Caco-2 (cell line): ENCODE results near the gene SELENOI. TPM values are rescaled to one million over a fixed set of nuclear protein-coding genes. Genes with fewer than 3 reads are reported as not detected.

Experiments
- BruUV-seq: library from RNA; stranded (reverse); fragments of 400-500 nt; replicated peaks from 2 replicates; lab custom pipeline; 2021; lab: Mats Ljungman, UMichigan
- CTCF ChIA-PET: fragments of 300-600 bp; sonication (Branson Sonifier 250); formaldehyde crosslinking; loops from one replicate; lab custom pipeline; 2022; ENCODE audit warnings: antibody characterized with exemption; lab: Charles Lee
- POLR2A ChIA-PET: fragments of 300-600 bp; sonication (Branson Sonifier 250); formaldehyde crosslinking; loops from one replicate; lab custom pipeline; 2022; ENCODE audit warnings: antibody characterized with exemption; lab: Charles Lee
- DNase-seq, 2 experiments: peaks; one replicate each; pipeline versions ENCODE4 v3.0.0 to v3.0.0-alpha.2; 2020 to 2022
- H3K27me3 ChIP-seq: replicated peaks from 2 replicates; pipeline ENCODE4 v1.6.0; 2011; ENCODE audit warnings: low read length; ENCODE audit not compliant: control insufficient read depth, insufficient read depth
- H3K36me3 ChIP-seq: 2 replicates; pipeline ENCODE4 v1.5.1; 2011; ENCODE audit warnings: low read length; ENCODE audit not compliant: control insufficient read depth, insufficient read depth
- H3K4me1 ChIP-seq: fragments of 250-450 bp; sonication (Bioruptor Pico); 2 replicates; pipeline ENCODE4 v1.5.1; 2020; ENCODE audit warnings: mild to moderate bottlenecking
- H3K4me3 ChIP-seq: 2 replicates; pipeline ENCODE4 v1.5.1; 2011; ENCODE audit warnings: low read depth, mild to moderate bottlenecking, control low read depth, low read length
- H3K9me3 ChIP-seq: fragments of 250-450 bp; sonication (Bioruptor Pico); 2 replicates; pipeline ENCODE4 v1.5.1; 2020; ENCODE audit warnings: mild to moderate bottlenecking, moderate library complexity
- H3K27ac Mint-ChIP-seq: one replicate; pipeline ENCODE4 v1.8.0; 2022; ENCODE audit warnings: mixed read lengths; ENCODE audit not compliant: unreplicated experiment
- H3K27me3 Mint-ChIP-seq: one replicate; pipeline ENCODE4 v1.8.0; 2022; ENCODE audit warnings: mixed read lengths; ENCODE audit not compliant: insufficient read depth, unreplicated experiment
- H3K36me3 Mint-ChIP-seq: one replicate; pipeline ENCODE4 v1.8.0; 2022; ENCODE audit warnings: mild to moderate bottlenecking, mixed read lengths; ENCODE audit not compliant: insufficient read depth, unreplicated experiment
- H3K4me1 Mint-ChIP-seq: one replicate; pipeline ENCODE4 v1.8.0; 2022; ENCODE audit warnings: low read depth, mixed read lengths; ENCODE audit not compliant: unreplicated experiment
- H3K4me3 Mint-ChIP-seq: one replicate; pipeline ENCODE4 v1.8.0; 2022; ENCODE audit warnings: mild to moderate bottlenecking, moderate library complexity, mixed read lengths; ENCODE audit not compliant: unreplicated experiment
- H3K9me3 Mint-ChIP-seq: one replicate; pipeline ENCODE4 v1.8.0; 2022; ENCODE audit warnings: mixed read lengths; ENCODE audit not compliant: unreplicated experiment
- intact Hi-C: fragments of 100-400 bp; cut with micrococcal nuclease; formaldehyde crosslinking; loops from one replicate; pipeline ENCODE4 v1.10.0; 2022; ENCODE audit not compliant: unreplicated experiment
- total RNA-seq: library from RNA; stranded (reverse); gene quantifications from 2 replicates; pipeline ENCODE4 v1.2.3, GENCODE V29; 2022
- TF ChIP-seq, protein P1 (sequence below), 2 experiments: fragments of 200-600 bp in 1 of 2; IDR thresholded peaks; 1 replicate in 1 of 2; 2 replicates in 1 of 2; pipeline versions ENCODE4 v1.5.1 to v1.8.0; 2011 to 2022; ENCODE audit warnings: antibody characterized with exemption in 1 of 2, control low read depth in 1 of 2, inconsistent platforms in 1 of 2, low read depth in 1 of 2, low read length in 1 of 2, mild to moderate bottlenecking in 1 of 2, moderate library complexity in 1 of 2; ENCODE audit not compliant: insufficient read depth in 1 of 2, severe bottlenecking in 1 of 2, unreplicated experiment in 1 of 2

SELENOI gene
- total RNA-seq, 1 experiment from 2014 or later: 68.9 TPM

- no TSS peak for BruUV-seq
- Mint-ChIP-seq H3K36me3 (peaks cover 59% of the 10 kb centered on the region), H3K27ac (no peak overlapping the region), H3K4me3 (no peak overlapping the region), H3K27me3 (no peaks in the 10 kb centered on the region), H3K4me1 (peaks cover 21% of the 10 kb centered on the region), H3K9me3 (no peaks in the 10 kb centered on the region)
- Histone ChIP-seq H3K9me3 (no peaks in the 10 kb centered on the region), H3K36me3 (peaks cover 3% of the 10 kb centered on the region), H3K27me3 (no peaks in the 10 kb centered on the region), H3K4me1 (peaks cover 6% of the 10 kb centered on the region; the same call in 1 of the 2 replicates), H3K4me3 (no peak overlapping the region)
- TF ChIP-seq, protein P1, sequence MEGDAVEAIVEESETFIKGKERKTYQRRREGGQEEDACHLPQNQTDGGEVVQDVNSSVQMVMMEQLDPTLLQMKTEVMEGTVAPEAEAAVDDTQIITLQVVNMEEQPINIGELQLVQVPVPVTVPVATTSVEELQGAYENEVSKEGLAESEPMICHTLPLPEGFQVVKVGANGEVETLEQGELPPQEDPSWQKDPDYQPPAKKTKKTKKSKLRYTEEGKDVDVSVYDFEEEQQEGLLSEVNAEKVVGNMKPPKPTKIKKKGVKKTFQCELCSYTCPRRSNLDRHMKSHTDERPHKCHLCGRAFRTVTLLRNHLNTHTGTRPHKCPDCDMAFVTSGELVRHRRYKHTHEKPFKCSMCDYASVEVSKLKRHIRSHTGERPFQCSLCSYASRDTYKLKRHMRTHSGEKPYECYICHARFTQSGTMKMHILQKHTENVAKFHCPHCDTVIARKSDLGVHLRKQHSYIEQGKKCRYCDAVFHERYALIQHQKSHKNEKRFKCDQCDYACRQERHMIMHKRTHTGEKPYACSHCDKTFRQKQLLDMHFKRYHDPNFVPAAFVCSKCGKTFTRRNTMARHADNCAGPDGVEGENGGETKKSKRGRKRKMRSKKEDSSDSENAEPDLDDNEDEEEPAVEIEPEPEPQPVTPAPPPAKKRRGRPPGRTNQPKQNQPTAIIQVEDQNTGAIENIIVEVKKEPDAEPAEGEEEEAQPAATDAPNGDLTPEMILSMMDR (IDR thresholded peaks at IDR 0.05; ENCODE audit: insufficient read depth in 1 of 2, low read depth in 1 of 2, low read length in 1 of 2, severe bottlenecking in 1 of 2, unreplicated experiment in 1 of 2): no peak
- ChIA-PET POLR2A (no interaction called here), CTCF (no interaction called here)
- intact Hi-C loops: no loop called here
- no peak for DNase-seq
Measured at GRCh38 chr2:26376799-26377198, 30.9 kb downstream of the SELENOI start.

DNA sequence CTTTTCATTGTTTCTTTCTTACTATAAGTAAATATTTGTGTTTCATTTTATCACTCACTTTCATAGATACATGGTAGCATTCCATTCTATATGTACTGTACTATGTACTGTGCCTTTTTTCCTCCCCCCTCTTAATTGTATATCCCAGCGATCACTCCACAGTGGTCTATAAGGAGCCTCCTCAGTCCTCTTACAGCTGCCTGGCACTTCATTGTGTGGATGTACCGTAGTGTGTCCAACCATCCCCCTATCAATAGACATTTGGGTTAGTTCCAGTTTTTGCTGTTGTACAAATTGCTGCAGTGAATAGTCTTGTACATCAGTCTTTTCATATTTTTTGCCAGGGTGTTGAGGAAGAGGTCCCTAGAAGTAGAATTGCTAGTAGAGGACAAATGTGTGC lies 34.3 kb downstream of the SELENOI start:
- Histone ChIP-seq H3K4me1 (peaks cover 6% of the 10 kb centered on the region; the same call in 1 of the 2 replicates), H3K9me3 (no peaks in the 10 kb centered on the region), H3K36me3 (peaks cover 3% of the 10 kb centered on the region; the same call in 1 of the 2 replicates), H3K4me3 (no peak overlapping the region), H3K27me3 (no peaks in the 10 kb centered on the region)
- Mint-ChIP-seq H3K4me3 (no peak overlapping the region), H3K27me3 (no peaks in the 10 kb centered on the region), H3K27ac (no peak overlapping the region), H3K4me1 (peaks cover 14% of the 10 kb centered on the region), H3K9me3 (no peaks in the 10 kb centered on the region), H3K36me3 (peaks cover 46% of the 10 kb centered on the region)
- ChIA-PET POLR2A (no interaction called here), CTCF (no interaction called here)
- intact Hi-C loops: no loop called here
- no peak for DNase-seq
- TF ChIP-seq, protein P1 (IDR thresholded peaks at IDR 0.05; ENCODE audit: insufficient read depth in 1 of 2, low read depth in 1 of 2, low read length in 1 of 2, severe bottlenecking in 1 of 2, unreplicated experiment in 1 of 2): no peak
- no TSS peak for BruUV-seq

DNA sequence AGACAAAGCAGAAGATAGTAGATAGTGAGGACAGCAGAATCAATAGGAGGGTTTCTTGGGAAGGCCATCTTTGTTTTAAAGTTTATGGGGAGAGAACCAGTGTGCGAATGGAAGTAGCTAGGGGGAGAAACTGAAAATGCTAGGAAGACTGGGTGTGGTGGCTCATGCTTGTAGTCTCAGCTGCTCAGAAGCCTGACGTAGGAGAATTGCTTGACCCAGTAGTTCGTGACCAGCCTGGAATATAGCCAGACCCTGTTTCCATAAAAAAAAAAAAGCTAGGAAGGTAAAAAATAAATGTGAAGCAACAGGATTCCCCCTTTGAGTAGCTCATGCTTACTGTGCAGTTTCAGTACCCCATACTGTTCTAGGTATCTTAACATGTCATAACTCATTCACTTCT lies 36.6 kb downstream of the SELENOI start:
- no TSS peak for BruUV-seq
- intact Hi-C loops: no loop called here
- TF ChIP-seq, protein P1 (IDR thresholded peaks at IDR 0.05; ENCODE audit: insufficient read depth in 1 of 2, low read depth in 1 of 2, low read length in 1 of 2, severe bottlenecking in 1 of 2, unreplicated experiment in 1 of 2): no peak
- Mint-ChIP-seq H3K27me3 (no peaks in the 10 kb centered on the region), H3K4me3 (no peak overlapping the region), H3K4me1 (peaks cover 7% of the 10 kb centered on the region), H3K27ac (no peak overlapping the region), H3K9me3 (no peaks in the 10 kb centered on the region), H3K36me3 (peaks cover 48% of the 10 kb centered on the region)
- no peak for DNase-seq
- ChIA-PET CTCF (interaction anchor here (0.5 to 0.6 kb wide), 2 partner anchors 212 to 421 kb away, joined by 5 to 14 read pairs; no protein-coding TSS in a partner anchor), POLR2A (no interaction called here)
- Histone ChIP-seq H3K27me3 (no peaks in the 10 kb centered on the region), H3K36me3 (peaks cover 1% of the 10 kb centered on the region; the same call in 1 of the 2 replicates), H3K4me1 (peaks cover 6% of the 10 kb centered on the region; the same call in 1 of the 2 replicates), H3K4me3 (no peak overlapping the region), H3K9me3 (no peaks in the 10 kb centered on the region)
